ENCODE measurements around the gene GLDC.

Gene GLDC

GRCh38 chr9:6620353-6620752 lies 25.2 kb downstream of the GLDC start:
- no peak for DNase-seq (ENCODE audit: low spot score)

GRCh38 chr9:6619909-6620308 lies 25.6 kb downstream of the GLDC start:
- no peak for DNase-seq (ENCODE audit: low spot score)

- no peak for DNase-seq (ENCODE audit: low spot score)
Observed at GRCh38 chr9:6616951-6617602, 28.5 kb downstream of the GLDC start.

GRCh38 chr9:6614489-6614888 lies 31.0 kb downstream of the GLDC start:
- no peak for DNase-seq (ENCODE audit: low spot score)

- DNase-seq (ENCODE audit: low spot score) = no peak
Observed at GRCh38 chr9:6611865-6612264, 33.7 kb downstream of the GLDC start.

- no peak for DNase-seq (ENCODE audit: low spot score)
Observed at GRCh38 chr9:6610073-6610472, 35.5 kb downstream of the GLDC start.

- DNase-seq (ENCODE audit: low spot score) = no peak
Observed at GRCh38 chr9:6609497-6610016, 36.0 kb downstream of the GLDC start.

- DNase-seq (ENCODE audit: low spot score) = no peak
Observed at GRCh38 chr9:6605202-6605601, 40.3 kb downstream of the GLDC start.

GRCh38 chr9:6600426-6600825 lies 45.1 kb downstream of the GLDC start:
- DNase-seq (ENCODE audit: low spot score) = no peak

GRCh38 chr9:6600006-6600405 lies 45.5 kb downstream of the GLDC start:
- no peak for DNase-seq (ENCODE audit: low spot score)

- no peak for DNase-seq (ENCODE audit: low spot score)
Observed at GRCh38 chr9:6598249-6598725, 47.2 kb downstream of the GLDC start.

GRCh38 chr9:6592791-6593190 lies 52.7 kb downstream of the GLDC start:
- DNase-seq (ENCODE audit: low spot score) = no peak

- DNase-seq (ENCODE audit: low spot score) = no peak
Observed at GRCh38 chr9:6592231-6592630, 53.3 kb downstream of the GLDC start.

GRCh38 chr9:6590772-6591384 lies 54.7 kb downstream of the GLDC start:
- DNase-seq (ENCODE audit: low spot score) = no peak

GRCh38 chr9:6590334-6590733 lies 55.2 kb downstream of the GLDC start:
- peak; percentile 43 for DNase-seq (ENCODE audit: low spot score)

GRCh38 chr9:6584881-6585597 lies 60.5 kb downstream of the GLDC start:
- DNase-seq (ENCODE audit: low spot score) = peak; percentile 41

- no peak for DNase-seq (ENCODE audit: low spot score)
Observed at GRCh38 chr9:6581253-6581652, 64.3 kb downstream of the GLDC start.

- no peak for DNase-seq (ENCODE audit: low spot score)
Observed at GRCh38 chr9:6579613-6580012, 65.9 kb downstream of the GLDC start.

GRCh38 chr9:6576987-6577386 lies 68.5 kb downstream of the GLDC start:
- peak; percentile 91 for DNase-seq (ENCODE audit: low spot score)

- no peak for DNase-seq (ENCODE audit: low spot score)
Observed at GRCh38 chr9:6575324-6576034, 70.0 kb downstream of the GLDC start.

GRCh38 chr9:6567140-6567591 lies 78.4 kb downstream of the GLDC start:
- DNase-seq (ENCODE audit: low spot score) = peak; percentile 76
